H9 (cell line): Measurements from ENCODE around the gene APCDD1L. TPM values are rescaled to one million over a fixed set of nuclear protein-coding genes. Genes with fewer than 3 reads are reported as not detected.
"Not testable (repeated sequence)": the region's sequence is repeated elsewhere in the genome, so short reads cannot be mapped to it uniquely, and the experiment has no call there.

ENCODE experiments used
- DNase-seq: peaks from one replicate; pipeline ENCODE4 v3.0.0-alpha.2; 2017
- H2AFZ ChIP-seq: one replicate; pipeline ENCODE4 v1.6.1; 2013; ENCODE audit warnings: mild to moderate bottlenecking, low read length, control low read depth, moderate library complexity
- H2AK5ac ChIP-seq: 2 replicates; pipeline ENCODE4 v1.6.1; 2013; ENCODE audit warnings: low read length, control low read depth, mixed read lengths; ENCODE audit not compliant: insufficient read length
- H2BK120ac ChIP-seq: one replicate; pipeline ENCODE4 v1.6.1; 2013; ENCODE audit warnings: low read depth, mild to moderate bottlenecking, low read length, control low read depth, inconsistent platforms; ENCODE audit not compliant: poor library complexity, severe bottlenecking
- H2BK12ac ChIP-seq: 2 replicates; pipeline ENCODE4 v1.6.1; 2013; ENCODE audit warnings: low read length, control low read depth, mixed read lengths, low read depth; ENCODE audit not compliant: insufficient read length
- H2BK15ac ChIP-seq: 2 replicates; pipeline ENCODE4 v1.6.1; 2013; ENCODE audit warnings: low read depth, low read length, control low read depth
- H2BK20ac ChIP-seq: one replicate; pipeline ENCODE4 v1.6.1; 2013; ENCODE audit warnings: low read depth, mild to moderate bottlenecking, low read length, control low read depth, inconsistent platforms; ENCODE audit not compliant: poor library complexity, severe bottlenecking
- H2BK5ac ChIP-seq: 2 replicates; pipeline ENCODE4 v1.6.1; 2013; ENCODE audit warnings: low read length, control low read depth, mixed read lengths; ENCODE audit not compliant: insufficient read length
- H3K14ac ChIP-seq: 2 replicates; pipeline ENCODE4 v1.6.1; 2013; ENCODE audit warnings: low read length, control low read depth; ENCODE audit not compliant: insufficient read depth
- H3K18ac ChIP-seq: 2 replicates; pipeline ENCODE4 v1.6.1; 2013; ENCODE audit warnings: low read depth, mild to moderate bottlenecking, mixed read lengths, low read length, control low read depth; ENCODE audit not compliant: insufficient read length
- H3K23ac ChIP-seq: 2 replicates; pipeline ENCODE4 v1.6.1; 2013; ENCODE audit warnings: low read length, control low read depth, mixed read lengths, low read depth; ENCODE audit not compliant: insufficient read length
- H3K23me2 ChIP-seq: 2 replicates; pipeline ENCODE4 v1.6.1; 2013; ENCODE audit warnings: low read depth, mild to moderate bottlenecking, mixed read lengths, low read length, control low read depth; ENCODE audit not compliant: insufficient read length, poor library complexity, severe bottlenecking
- H3K27ac ChIP-seq: 2 replicates; pipeline ENCODE4 v1.5.1; 2013; ENCODE audit warnings: low read length, control low read depth, mixed read lengths, low read depth; ENCODE audit not compliant: insufficient read length
- H3K27me3 ChIP-seq: 2 replicates; pipeline ENCODE4 v1.6.1; 2013; ENCODE audit warnings: low read length, control low read depth, inconsistent platforms; ENCODE audit not compliant: insufficient read depth
- H3K4ac ChIP-seq: 2 replicates; pipeline ENCODE4 v1.6.1; 2013; ENCODE audit warnings: low read depth, mild to moderate bottlenecking, control low read depth, inconsistent platforms, low read length, moderate library complexity
- H3K4me1 ChIP-seq: 2 replicates; pipeline ENCODE4 v1.6.1; 2013; ENCODE audit warnings: low read length, control low read depth, inconsistent platforms; ENCODE audit not compliant: insufficient read depth
- H3K4me2 ChIP-seq: 2 replicates; pipeline ENCODE4 v1.6.1; 2013; ENCODE audit warnings: low read length, control low read depth, mixed read lengths; ENCODE audit not compliant: insufficient read length, insufficient read depth
- H3K56ac ChIP-seq: 2 replicates; pipeline ENCODE4 v1.6.1; 2013; ENCODE audit warnings: low read depth, mild to moderate bottlenecking, mixed read lengths, low read length, control low read depth; ENCODE audit not compliant: insufficient read length
- H3K79me1 ChIP-seq: 2 replicates; pipeline ENCODE4 v1.6.1; 2013; ENCODE audit warnings: low read depth, mild to moderate bottlenecking, moderate library complexity, low read length, control low read depth, inconsistent platforms; ENCODE audit not compliant: insufficient read depth, poor library complexity, severe bottlenecking
- H3K79me2 ChIP-seq: 2 replicates; pipeline ENCODE4 v1.6.1; 2013; ENCODE audit warnings: low read length, control low read depth, inconsistent platforms; ENCODE audit not compliant: insufficient read depth
- H3K9ac ChIP-seq: 2 replicates; pipeline ENCODE4 v1.6.1; 2013; ENCODE audit warnings: low read length, control low read depth, mixed read lengths; ENCODE audit not compliant: insufficient read length; ENCODE audit errors: extremely low read depth
- H3K9me3 ChIP-seq: one replicate; pipeline ENCODE4 v1.6.1; 2013; ENCODE audit warnings: low read depth, low read length, inconsistent platforms; ENCODE audit not compliant: control insufficient read depth
- H3T11ph ChIP-seq: one replicate; pipeline ENCODE4 v1.6.1; 2013; ENCODE audit warnings: mild to moderate bottlenecking, low read length, control low read depth, inconsistent platforms
- H4K20me1 ChIP-seq: one replicate; pipeline ENCODE4 v1.6.1; 2013; ENCODE audit not compliant: control insufficient read depth, insufficient read length, insufficient read depth
- H4K5ac ChIP-seq: 2 replicates; pipeline ENCODE4 v1.6.1; 2013; ENCODE audit warnings: low read depth, mild to moderate bottlenecking, mixed read lengths, low read length, control low read depth; ENCODE audit not compliant: insufficient read length
- H4K8ac ChIP-seq: replicated peaks from 2 replicates; pipeline ENCODE4 v1.6.1; 2013; ENCODE audit warnings: low read length, control low read depth, mixed read lengths, low read depth; ENCODE audit not compliant: insufficient read length
- H4K91ac ChIP-seq: 2 replicates; pipeline ENCODE4 v1.6.1; 2013; ENCODE audit warnings: low read depth, mild to moderate bottlenecking, moderate library complexity, mixed read lengths, low read length, control low read depth; ENCODE audit not compliant: insufficient read length
- H3K27ac Mint-ChIP-seq, 3 experiments: 2 replicates in 2 of 3; 3 replicates in 1 of 3; pipeline ENCODE4 v1.8.0; 2020 to 2021; ENCODE audit warnings: mixed read lengths in 3 of 3, mild to moderate bottlenecking in 1 of 3, moderate library complexity in 1 of 3
- H3K27me3 Mint-ChIP-seq: 2 replicates; pipeline ENCODE4 v1.8.0; 2021; ENCODE audit warnings: low read depth, mild to moderate bottlenecking, moderate library complexity, mixed read lengths
- H3K36me3 Mint-ChIP-seq, 3 experiments: 2 replicates in 2 of 3; 3 replicates in 1 of 3; pipeline ENCODE4 v1.8.0; 2020 to 2021; ENCODE audit warnings: low read depth in 3 of 3, mixed read lengths in 3 of 3; ENCODE audit not compliant: insufficient read depth in 1 of 3
- H3K4me1 Mint-ChIP-seq, 2 experiments: 2 replicates each; pipeline ENCODE4 v1.8.0; 2020; ENCODE audit warnings: mixed read lengths in 2 of 2
- H3K4me3 Mint-ChIP-seq, 2 experiments: 2 replicates in 1 of 2; 3 replicates in 1 of 2; pipeline ENCODE4 v1.8.0; 2020 to 2021; ENCODE audit warnings: mild to moderate bottlenecking in 2 of 2, mixed read lengths in 2 of 2, moderate library complexity in 1 of 2
- H3K9me3 Mint-ChIP-seq, 2 experiments: 2 replicates in 1 of 2; 3 replicates in 1 of 2; pipeline ENCODE4 v1.8.0; 2020; ENCODE audit warnings: mild to moderate bottlenecking in 2 of 2, mixed read lengths in 2 of 2, moderate library complexity in 1 of 2
- WGBS: extraction: QIAGEN DNeasy Blood & Tissue Kit; methylation state at CpG from one replicate; pipeline ENCODE4 v1.1.7; 2013; ENCODE audit warnings: missing lambda C conversion rate, low lambda C conversion rate, mixed read lengths; ENCODE audit not compliant: insufficient read length; ENCODE audit errors: extremely low coverage; 5-methylcytosine and 5-hydroxymethylcytosine counted together
- total RNA-seq: library from RNA; stranded (reverse); gene quantifications from 2 replicates; pipeline ENCODE4 v1.2.1, GENCODE V29; 2021
- TF ChIP-seq, protein P1 (sequence below): fragments of 200-600 bp; sonication (generic); conservative IDR thresholded peaks from 3 replicates; pipeline ENCODE4 v1.8.0; 2021; ENCODE audit warnings: antibody characterized with exemption, mild to moderate bottlenecking

The APCDD1L gene
- total RNA-seq, 1 experiment from 2014 or later: 0.68 TPM

GRCh38 chr20:58416057-58416456 lies 99.1 kb downstream of the APCDD1L start:
- Mint-ChIP-seq H3K9me3 (peaks cover 6 to 16% of the 10 kb centered on the region in 2 experiments), H3K4me3 (no peak overlapping the region), H3K36me3 (peaks cover 26 to 41% (median 35%) of the 10 kb centered on the region in 3 experiments), H3K27me3 (no peaks in the 10 kb centered on the region), H3K27ac (peak overlapping the region; percentile 45 to 87 (median 80); a peak in 5 of 7 replicates), H3K4me1 (peaks cover 37 to 44% of the 10 kb centered on the region in 2 experiments)
- Histone ChIP-seq H3K4me2 (no peak overlapping the region), H3K79me1 (no peaks in the 10 kb centered on the region), H3K18ac (no peak overlapping the region), H2BK120ac (no peak overlapping the region), H3K79me2 (peaks cover 2% of the 10 kb centered on the region; the same call in 1 of the 2 replicates), H2BK20ac (no peak overlapping the region), H4K91ac (no peak overlapping the region), H3K27ac (no peak overlapping the region), H2AK5ac (no peak overlapping the region), H2BK5ac (no peak overlapping the region), H3K9ac (no peak overlapping the region), H2BK15ac (no peak overlapping the region), H3K23ac (no peak overlapping the region), H3K4me1 (peaks cover 5% of the 10 kb centered on the region; the same call in 1 of the 2 replicates), H3T11ph (no peak overlapping the region), H4K5ac (no peak overlapping the region), H3K9me3 (no peaks in the 10 kb centered on the region), H2AFZ (no peak overlapping the region), H4K20me1 (no peaks in the 10 kb centered on the region), H3K14ac (no peak overlapping the region), H3K27me3 (no peaks in the 10 kb centered on the region), H4K8ac (no peak overlapping the region), H3K23me2 (no peaks in the 10 kb centered on the region), H2BK12ac (no peak overlapping the region), H3K56ac (no peak overlapping the region), H3K4ac (no peak overlapping the region)
- DNase-seq: no peak
- no CpG with 5 or more reads among the region's 1 CpG for WGBS
- TF ChIP-seq, protein P1, sequence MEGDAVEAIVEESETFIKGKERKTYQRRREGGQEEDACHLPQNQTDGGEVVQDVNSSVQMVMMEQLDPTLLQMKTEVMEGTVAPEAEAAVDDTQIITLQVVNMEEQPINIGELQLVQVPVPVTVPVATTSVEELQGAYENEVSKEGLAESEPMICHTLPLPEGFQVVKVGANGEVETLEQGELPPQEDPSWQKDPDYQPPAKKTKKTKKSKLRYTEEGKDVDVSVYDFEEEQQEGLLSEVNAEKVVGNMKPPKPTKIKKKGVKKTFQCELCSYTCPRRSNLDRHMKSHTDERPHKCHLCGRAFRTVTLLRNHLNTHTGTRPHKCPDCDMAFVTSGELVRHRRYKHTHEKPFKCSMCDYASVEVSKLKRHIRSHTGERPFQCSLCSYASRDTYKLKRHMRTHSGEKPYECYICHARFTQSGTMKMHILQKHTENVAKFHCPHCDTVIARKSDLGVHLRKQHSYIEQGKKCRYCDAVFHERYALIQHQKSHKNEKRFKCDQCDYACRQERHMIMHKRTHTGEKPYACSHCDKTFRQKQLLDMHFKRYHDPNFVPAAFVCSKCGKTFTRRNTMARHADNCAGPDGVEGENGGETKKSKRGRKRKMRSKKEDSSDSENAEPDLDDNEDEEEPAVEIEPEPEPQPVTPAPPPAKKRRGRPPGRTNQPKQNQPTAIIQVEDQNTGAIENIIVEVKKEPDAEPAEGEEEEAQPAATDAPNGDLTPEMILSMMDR: no peak

- not testable (repeated sequence) for H3T11ph ChIP-seq, H3K23ac ChIP-seq, H3K4ac ChIP-seq, H3K27me3 Mint-ChIP-seq, H3K4me2 ChIP-seq, H2BK20ac ChIP-seq, H4K8ac ChIP-seq, H4K20me1 ChIP-seq, H3K4me3 Mint-ChIP-seq, H2BK5ac ChIP-seq, H2AFZ ChIP-seq, H3K18ac ChIP-seq, DNase-seq, H3K9me3 ChIP-seq, H3K27ac Mint-ChIP-seq, H2BK15ac ChIP-seq, H3K79me1 ChIP-seq, H3K27me3 ChIP-seq, H4K91ac ChIP-seq, H4K5ac ChIP-seq, H2AK5ac ChIP-seq, H3K14ac ChIP-seq, H2BK120ac ChIP-seq, H3K27ac ChIP-seq, H3K79me2 ChIP-seq, H3K9ac ChIP-seq, H3K4me1 ChIP-seq, H3K23me2 ChIP-seq, H2BK12ac ChIP-seq, H3K56ac ChIP-seq
- no CpG with 5 or more reads among the region's 26 CpGs for WGBS
- peaks cover 19 to 32% (median 22%) of the 10 kb centered on the region in 3 experiments for H3K36me3 Mint-ChIP-seq
- peaks cover 6 to 16% of the 10 kb centered on the region in 2 experiments for H3K9me3 Mint-ChIP-seq
- H3K4me1 Mint-ChIP-seq: peaks cover 39 to 44% of the 10 kb centered on the region in 2 experiments
Observed at GRCh38 chr20:58414786-58415185, 100.4 kb downstream of the APCDD1L start.
